K562 (cell line): Measurements from ENCODE around the gene HAP1. TPM values are rescaled to one million over a fixed set of nuclear protein-coding genes. Genes with fewer than 3 reads are reported as not detected.

Experiments used
- ARID1B ChIP-seq: fragments of 450-650 bp; IDR thresholded peaks from 2 replicates; pipeline ENCODE4 v1.6.1; 2016; ENCODE audit warnings: antibody characterized with exemption, mild to moderate bottlenecking, inconsistent platforms
- BRD4 ChIP-seq: fragments of 200-600 bp; sonication (generic); IDR thresholded peaks from 2 replicates; pipeline ENCODE4 v1.6.1; 2017; ENCODE audit warnings: inconsistent platforms
- CHD7 ChIP-seq: fragments of 200-600 bp; sonication (generic); IDR thresholded peaks from one replicate; pipeline ENCODE4 v1.6.1; 2012; ENCODE audit warnings: mild to moderate bottlenecking, low read depth, low read length, inconsistent platforms
- ETV6 ChIP-seq, 3 experiments: fragments of 150-350 bp in 1 of 3; sonication (generic) in 1 of 3; formaldehyde crosslinking in 1 of 3; IDR thresholded peaks; 2 replicates each; pipeline versions ENCODE4 v1.6.1 to v1.8.0; 2014 to 2022; ENCODE audit warnings: borderline replicate concordance in 2 of 3, low read depth in 2 of 3, antibody characterized with exemption in 1 of 3, low read length in 1 of 3, mild to moderate bottlenecking in 1 of 3, missing genetic modification reagents in 1 of 3
- OTX1 ChIP-seq: fragments of 450-650 bp; formaldehyde crosslinking; IDR thresholded peaks from 2 replicates; pipeline ENCODE4 v1.4.0; 2022; ENCODE audit warnings: mild to moderate bottlenecking
- SRF ChIP-seq, 2 experiments: fragments of 250-450, 450-650 bp in 1 of 2; sonication (Bioruptor Pico) in 1 of 2; sonication (generic) in 1 of 2; formaldehyde crosslinking; IDR thresholded peaks; 2 replicates each; pipeline versions ENCODE4 v1.5.0 to v1.5.1; 2020 to 2022; ENCODE audit warnings: mild to moderate bottlenecking in 1 of 2, missing genetic modification reagents in 1 of 2
- TEAD4 ChIP-seq, 2 experiments: sonication (generic) in 1 of 2; formaldehyde crosslinking in 1 of 2; IDR thresholded peaks; 2 replicates each; pipeline versions ENCODE4 v1.6.1 to v1.8.0; 2012 to 2022; ENCODE audit warnings: borderline replicate concordance in 1 of 2, inconsistent platforms in 1 of 2, low read length in 1 of 2, mild to moderate bottlenecking in 1 of 2, missing genetic modification reagents in 1 of 2
- ZBTB49 ChIP-seq: sonication (generic); formaldehyde crosslinking; IDR thresholded peaks from 2 replicates; pipeline ENCODE4 v1.8.0; 2022; ENCODE audit warnings: missing genetic modification reagents, mild to moderate bottlenecking, borderline replicate concordance
- polyA plus RNA-seq, 8 experiments: library from polyadenylated mRNA; depleted of rRNA in 4 of 8; stranded (reverse) in 5 of 8; unstranded in 3 of 8; fragments of >200 nt; fragmentation: Nextera tagmentation in 2 of 8; fragmentation: Illumina TruSeq in 1 of 8; extraction: Ambion mirVana in 2 of 8; extraction: Trizol in 1 of 8; gene quantifications; 2 replicates each; pipeline versions ENCODE4 v1.2.1 to v1.2.3, GENCODE V29; 2011 to 2014; ENCODE audit warnings: inconsistent platforms in 1 of 8, missing spikeins in 1 of 8
- total RNA-seq, 7 experiments: library from RNA; depleted of rRNA in 6 of 7; stranded (reverse); fragments of >200 nt in 6 of 7; fragmentation: Illumina TruSeq in 2 of 7; extraction: Trizol in 2 of 7; gene quantifications; 2 replicates each; pipeline versions ENCODE4 v1.2.1 to v1.2.3, GENCODE V29; 2011 to 2021; ENCODE audit warnings: low replicate concordance in 1 of 7

HAP1 gene
- total and polyA plus RNA-seq, 9 of the 15 experiments (the other 6 are each of a cell fraction or from before 2014, with no cell fraction given), result under 0.01 to 0.09 (median 0.04) TPM; not detected in 6

GRCh38 chr17:41678907-41679739, 55.3 kb downstream of the HAP1 start (continued):
- TF ChIP-seq ZBTB49 (no peak), SRF (CRISPR knock-in tag; IDR thresholded peaks at IDR 0.05) (peak in 1 of 2 experiments; percentile 17; a peak in 1 of 4 replicates), CHD7 (no peak), OTX1 (CRISPR knock-in tag) (no peak), BRD4 (no peak), ARID1B (peak; percentile 94), ETV6 (IDR thresholded peaks at IDR 0.05; ENCODE audit: borderline replicate concordance in 1 of 2, low read depth in 2 of 2, low read length in 1 of 2) (peak in 1 of 2 experiments; percentile 34; a peak in 1 of 4 replicates), ETV6 (CRISPR knock-in tag; IDR thresholded peaks at IDR 0.05; ENCODE audit: borderline replicate concordance) (no peak), TEAD4 (IDR thresholded peaks at IDR 0.05; ENCODE audit: low read length) (peak; percentile 86), TEAD4 (CRISPR knock-in tag; IDR thresholded peaks at IDR 0.05; ENCODE audit: borderline replicate concordance) (no peak)
